Stimulated activated CD4-positive, alpha-beta T cell treated with anti-CD3 and anti-CD28 coated beads, TNF-alpha, amount 100 ng/mL, for 1 hour (primary cell): ENCODE results near the gene PYGO2.

Experiments
- DNase-seq, 3 donors: peaks; one replicate each; pipeline ENCODE4 v3.0.0-alpha.2; 2020; ENCODE audit warnings: low read depth in 3 of 3, low spot score in 1 of 3

Gene PYGO2

GRCh38 chr1:154945160-154945961 lies 16.2 kb downstream of the PYGO2 start:
- no peak for DNase-seq

- no peak for DNase-seq
These were observed 17.0 kb downstream of the PYGO2 start for GRCh38 chr1:154944401-154945159.

GRCh38 chr1:154943649-154944400 lies 17.8 kb downstream of the PYGO2 start:
- DNase-seq, result no peak

GRCh38 chr1:154941333-154942013 lies 20.1 kb downstream of the PYGO2 start:
- no peak for DNase-seq

GRCh38 chr1:154940651-154941194 lies 20.9 kb downstream of the PYGO2 start:
- DNase-seq, result no peak

- no peak for DNase-seq
These were observed 21.4 kb downstream of the PYGO2 start for GRCh38 chr1:154940213-154940560.

- no peak for DNase-seq
These were observed 22.8 kb downstream of the PYGO2 start for GRCh38 chr1:154938604-154939399.

GRCh38 chr1:154937988-154938386 lies 23.6 kb downstream of the PYGO2 start:
- DNase-seq, result no peak

- DNase-seq, result peak; percentile 64 to 73 (median 69)
These were observed 24.2 kb downstream of the PYGO2 start for GRCh38 chr1:154937085-154937987.

- peak; percentile 83 to 89 (median 85) for DNase-seq
These were observed 25.0 kb downstream of the PYGO2 start, which contains the start of gene PMVK for GRCh38 chr1:154936555-154937084. Gene PMVK (minus strand): TSS chr1:154936719. CDS start chr1:154936685, 34 bp downstream.

- DNase-seq, result no peak
These were observed 25.6 kb downstream of the PYGO2 start for GRCh38 chr1:154935749-154936554.

GRCh38 chr1:154934358-154934948 lies 27.1 kb downstream of the PYGO2 start:
- no peak for DNase-seq

- no peak for DNase-seq
These were observed 29.6 kb downstream of the PYGO2 start for GRCh38 chr1:154931940-154932487.

- no peak for DNase-seq
These were observed 35.4 kb downstream of the PYGO2 start for GRCh38 chr1:154926201-154926600.

- no peak for DNase-seq
These were observed 36.0 kb downstream of the PYGO2 start for GRCh38 chr1:154925335-154926170.

GRCh38 chr1:154923695-154924094 lies 37.9 kb downstream of the PYGO2 start:
- no peak for DNase-seq
